Measurements from ENCODE around the gene BPIFB6.

BPIFB6 gene

DNA sequence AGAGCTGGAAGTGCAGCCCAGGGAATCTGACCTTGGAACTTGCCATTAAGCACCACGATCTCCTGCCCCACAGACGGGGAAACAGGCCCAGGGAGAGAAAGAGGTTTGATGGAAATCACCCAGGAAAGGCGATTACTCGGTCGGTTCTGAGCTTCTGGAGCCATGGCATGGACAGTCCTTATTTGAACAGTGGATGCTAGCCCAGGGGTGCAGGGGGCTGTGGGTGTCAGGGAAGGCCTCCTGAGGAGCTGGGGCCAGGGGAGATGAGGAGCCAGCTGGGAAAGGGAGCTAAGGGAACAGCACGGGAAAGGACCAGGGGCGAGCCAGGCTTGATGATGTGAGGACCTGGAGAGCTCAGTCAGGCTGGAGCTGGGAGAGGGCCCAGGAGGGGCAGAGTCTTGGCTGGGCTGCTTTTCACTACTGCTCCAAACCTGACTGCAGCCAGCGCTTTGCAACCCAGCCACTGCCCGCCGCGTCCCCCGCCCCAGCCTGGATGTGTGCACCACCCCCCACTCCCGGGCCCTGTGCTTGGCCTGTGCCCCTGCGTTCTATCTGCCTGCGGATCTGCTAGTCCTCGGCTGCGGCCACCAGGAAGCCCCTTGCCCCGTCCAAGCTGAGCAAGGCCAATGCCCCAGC is 45.0 kb upstream of the BPIFB6 start:
- DNase-seq (ENCODE audit: low read depth): no peak
- TF ChIP-seq, protein P1, sequence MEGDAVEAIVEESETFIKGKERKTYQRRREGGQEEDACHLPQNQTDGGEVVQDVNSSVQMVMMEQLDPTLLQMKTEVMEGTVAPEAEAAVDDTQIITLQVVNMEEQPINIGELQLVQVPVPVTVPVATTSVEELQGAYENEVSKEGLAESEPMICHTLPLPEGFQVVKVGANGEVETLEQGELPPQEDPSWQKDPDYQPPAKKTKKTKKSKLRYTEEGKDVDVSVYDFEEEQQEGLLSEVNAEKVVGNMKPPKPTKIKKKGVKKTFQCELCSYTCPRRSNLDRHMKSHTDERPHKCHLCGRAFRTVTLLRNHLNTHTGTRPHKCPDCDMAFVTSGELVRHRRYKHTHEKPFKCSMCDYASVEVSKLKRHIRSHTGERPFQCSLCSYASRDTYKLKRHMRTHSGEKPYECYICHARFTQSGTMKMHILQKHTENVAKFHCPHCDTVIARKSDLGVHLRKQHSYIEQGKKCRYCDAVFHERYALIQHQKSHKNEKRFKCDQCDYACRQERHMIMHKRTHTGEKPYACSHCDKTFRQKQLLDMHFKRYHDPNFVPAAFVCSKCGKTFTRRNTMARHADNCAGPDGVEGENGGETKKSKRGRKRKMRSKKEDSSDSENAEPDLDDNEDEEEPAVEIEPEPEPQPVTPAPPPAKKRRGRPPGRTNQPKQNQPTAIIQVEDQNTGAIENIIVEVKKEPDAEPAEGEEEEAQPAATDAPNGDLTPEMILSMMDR (conservative IDR thresholded peaks at IDR 0.05; ENCODE audit: low read length): no peak
- H3K4me3 ChIP-seq (ENCODE audit: low read length): no peak overlapping the region

DNA sequence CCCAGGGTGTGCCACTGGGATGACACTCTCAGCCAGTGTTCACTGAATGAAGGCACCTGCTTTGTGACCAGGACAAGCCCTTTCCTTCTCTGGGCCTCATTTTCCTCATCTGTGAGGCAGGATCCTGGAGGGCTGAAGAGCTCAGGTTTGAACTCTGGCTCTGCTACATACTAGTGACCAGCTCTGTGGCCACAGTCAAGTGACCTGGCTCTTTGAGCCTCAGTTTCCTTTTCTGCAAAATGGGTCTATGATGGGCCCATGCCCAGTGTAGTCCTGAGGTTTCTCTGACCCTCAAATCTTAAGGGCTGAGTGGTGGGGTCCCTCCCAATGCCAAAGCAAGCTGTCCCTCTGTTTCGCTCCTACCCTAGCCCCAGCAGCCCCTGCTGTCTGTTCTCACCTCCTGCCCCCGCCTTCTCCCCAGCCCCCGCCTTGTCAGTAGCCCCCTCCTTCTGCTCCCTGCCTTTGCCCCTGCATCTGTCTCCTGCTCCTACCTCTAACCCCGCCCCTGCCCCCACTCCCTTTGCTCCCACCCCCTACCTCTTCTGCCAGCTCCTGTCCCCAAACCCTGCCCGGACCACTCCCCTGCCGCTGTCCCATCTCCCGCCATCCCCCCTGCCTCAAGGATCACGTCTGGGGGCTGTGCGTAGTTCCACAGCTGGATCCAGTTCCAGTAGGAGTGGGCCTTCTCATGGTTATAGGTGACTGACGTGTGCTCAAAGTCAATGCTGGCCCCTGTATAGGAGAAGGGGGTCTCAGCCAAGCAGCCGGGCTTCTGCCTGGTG is 44.2 kb upstream of the BPIFB6 start:
- DNase-seq (ENCODE audit: low read depth): no peak
- TF ChIP-seq, protein P1 (conservative IDR thresholded peaks at IDR 0.05; ENCODE audit: low read length): no peak
- no peak overlapping the region for H3K4me3 ChIP-seq (ENCODE audit: low read length)

DNA sequence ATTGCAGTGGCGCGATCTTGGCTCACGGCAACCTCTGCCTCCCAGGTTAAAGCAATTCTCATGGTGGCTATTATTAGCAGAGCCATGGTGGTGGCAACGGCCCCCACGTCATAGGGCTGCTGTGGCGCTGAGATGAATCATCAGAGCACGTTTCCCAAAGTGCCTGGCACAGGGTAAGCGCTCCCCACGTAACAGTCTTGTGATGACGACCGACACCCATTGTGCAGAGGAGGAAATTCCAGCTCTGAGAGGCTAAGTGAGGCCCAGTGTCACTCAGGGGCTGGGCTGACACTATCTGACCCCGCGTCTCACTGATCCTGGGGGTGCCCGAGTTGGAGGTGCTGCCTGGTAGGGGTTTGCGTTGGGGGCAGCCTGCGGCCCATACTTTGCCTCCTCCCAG is 43.4 kb upstream of the BPIFB6 start:
- no peak overlapping the region for H3K4me3 ChIP-seq (ENCODE audit: low read length)
- DNase-seq (ENCODE audit: low read depth): no peak
- TF ChIP-seq, protein P1 (conservative IDR thresholded peaks at IDR 0.05; ENCODE audit: low read length): no peak

DNA sequence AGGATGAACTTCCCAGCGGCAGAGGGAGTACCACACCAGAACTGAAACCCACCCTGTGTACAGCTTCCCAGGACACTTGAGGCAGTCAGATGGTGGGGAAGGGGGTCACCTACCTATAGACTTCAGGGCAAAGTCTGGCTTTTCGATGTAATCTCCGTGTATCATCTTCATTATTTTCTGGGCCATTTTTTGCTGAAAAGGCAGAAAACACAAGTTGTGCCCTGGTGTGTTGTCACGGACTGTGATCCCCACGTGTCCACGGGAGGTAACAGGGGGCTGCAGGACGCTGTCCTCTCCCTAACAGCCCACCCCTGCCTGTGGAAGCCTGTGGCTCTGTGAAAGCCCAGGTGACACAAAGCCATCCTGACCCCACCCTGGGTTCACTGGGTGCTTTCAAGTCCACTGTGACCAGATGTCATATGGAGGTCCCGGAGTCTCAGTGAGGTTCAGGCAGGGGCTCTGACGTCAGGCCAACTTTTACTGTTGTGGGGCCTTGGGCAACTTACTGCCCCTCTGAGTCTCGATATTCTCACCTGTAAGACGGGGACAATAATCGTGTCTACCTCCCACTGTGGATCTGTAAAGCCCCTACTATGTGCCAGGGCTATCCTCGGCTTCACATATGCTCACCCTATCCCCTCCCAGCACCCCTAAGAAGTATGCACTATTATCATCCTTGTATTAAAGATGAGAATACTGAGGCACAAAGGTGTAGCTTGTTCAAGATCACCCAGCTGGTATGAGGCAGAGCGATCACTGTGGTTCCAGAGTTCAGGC is 41.8 kb upstream of the BPIFB6 start:
- TF ChIP-seq, protein P1 (conservative IDR thresholded peaks at IDR 0.05; ENCODE audit: low read length): no peak
- H3K4me3 ChIP-seq (ENCODE audit: low read length): no peak overlapping the region
- no peak for DNase-seq (ENCODE audit: low read depth)

DNA sequence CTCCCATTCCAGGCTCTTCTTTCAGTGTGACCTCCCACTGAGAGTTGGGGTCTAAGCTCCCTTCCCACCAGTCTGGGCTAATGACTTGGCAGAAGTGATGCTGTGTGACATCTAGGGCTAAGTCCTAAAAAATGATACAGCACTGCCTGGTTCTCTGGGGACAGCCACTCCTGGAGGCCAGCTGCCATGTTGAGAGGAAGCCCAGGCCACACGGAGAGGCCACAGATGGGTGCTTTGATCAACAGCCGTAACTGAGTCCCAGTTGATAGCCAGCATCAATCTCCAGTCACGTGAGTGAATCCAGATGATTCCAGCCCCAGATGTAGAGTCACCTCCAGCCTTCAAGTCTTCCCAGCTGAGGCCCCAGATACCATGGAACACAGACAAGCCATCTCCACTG is 41.0 kb upstream of the BPIFB6 start:
- no peak overlapping the region for H3K4me3 ChIP-seq (ENCODE audit: low read length)
- DNase-seq (ENCODE audit: low read depth): no peak
- TF ChIP-seq, protein P1 (conservative IDR thresholded peaks at IDR 0.05; ENCODE audit: low read length): no peak

DNA sequence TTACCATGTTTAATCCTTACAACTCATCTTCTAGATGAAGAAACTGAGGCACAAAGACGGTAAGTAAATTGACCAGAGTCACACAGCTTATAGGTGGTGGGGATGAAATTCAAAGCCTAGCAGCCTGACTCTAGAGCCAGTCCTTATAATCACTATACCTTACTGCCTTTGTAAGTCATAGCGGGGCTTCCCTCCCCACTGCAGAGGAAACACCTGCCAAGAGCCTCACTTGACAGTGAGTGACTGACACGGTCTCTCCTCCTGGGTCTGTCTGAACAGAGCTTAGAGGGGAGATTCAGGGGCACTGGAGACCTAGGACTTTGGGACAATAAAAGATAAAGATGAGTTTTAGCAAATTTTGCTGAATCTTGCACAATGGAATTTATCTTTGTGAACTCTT is 40.1 kb upstream of the BPIFB6 start:
- TF ChIP-seq, protein P1 (conservative IDR thresholded peaks at IDR 0.05; ENCODE audit: low read length): no peak
- no peak overlapping the region for H3K4me3 ChIP-seq (ENCODE audit: low read length)
- no peak for DNase-seq (ENCODE audit: low read depth)
